PFSK-1 (cell line): ENCODE measurements around the gene SAMD4A.

Experiments used
- FOXP2 ChIP-seq: optimal IDR thresholded peaks from 2 replicates; pipeline ENCODE3; 2011; ENCODE audit warnings: borderline replicate concordance, control low read depth, inconsistent platforms; ENCODE audit not compliant: insufficient read depth; ENCODE audit errors: extremely low read length, extremely low read depth
- POLR2AphosphoS5 ChIP-seq: IDR thresholded peaks from 2 replicates; pipeline ENCODE4 v1.6.1; 2012; ENCODE audit warnings: low read depth, mild to moderate bottlenecking, control low read depth, low read length, moderate library complexity
- REST ChIP-seq, 2 experiments: IDR thresholded peaks; 2 replicates each; pipeline versions ENCODE4 v1.6.1 to v1.8.0; 2011 to 2012; ENCODE audit warnings: low read depth in 2 of 2, low read length in 2 of 2, control low read depth in 1 of 2, inconsistent platforms in 1 of 2, mild to moderate bottlenecking in 1 of 2, moderate library complexity in 1 of 2; ENCODE audit not compliant: insufficient read depth in 1 of 2
- SIN3A ChIP-seq: IDR thresholded peaks from 2 replicates; pipeline ENCODE4 v1.6.1; 2012; ENCODE audit warnings: mild to moderate bottlenecking, low read length, moderate library complexity, borderline replicate concordance; ENCODE audit not compliant: insufficient read depth
- TAF1 ChIP-seq: IDR thresholded peaks from 2 replicates; pipeline ENCODE4 v1.6.1; 2012; ENCODE audit warnings: low read length, control low read depth, borderline replicate concordance; ENCODE audit not compliant: insufficient read depth

SAMD4A gene

GRCh38 chr14:54589076-54589475 lies 22.1 kb downstream of the SAMD4A start:
- TF ChIP-seq POLR2AphosphoS5 (no peak), REST (IDR thresholded peaks at IDR 0.05; ENCODE audit: insufficient read depth in 1 of 2, low read depth in 2 of 2, low read length in 2 of 2) (no peak), SIN3A (no peak), FOXP2 (no peak), TAF1 (no peak)

GRCh38 chr14:54589843-54590242 lies 22.9 kb downstream of the SAMD4A start:
- no peak for TF ChIP-seq TAF1
- no peak for TF ChIP-seq SIN3A
- no peak for TF ChIP-seq POLR2AphosphoS5
- no peak for TF ChIP-seq FOXP2
- TF ChIP-seq REST (IDR thresholded peaks at IDR 0.05; ENCODE audit: insufficient read depth in 1 of 2, low read depth in 2 of 2, low read length in 2 of 2) = no peak

- TF ChIP-seq FOXP2 (no peak), TAF1 (no peak), POLR2AphosphoS5 (no peak), REST (IDR thresholded peaks at IDR 0.05; ENCODE audit: insufficient read depth in 1 of 2, low read depth in 2 of 2, low read length in 2 of 2) (no peak), SIN3A (no peak)
Measured at GRCh38 chr14:54590481-54590880, 23.6 kb downstream of the SAMD4A start.

- TF ChIP-seq REST (IDR thresholded peaks at IDR 0.05; ENCODE audit: insufficient read depth in 1 of 2, low read depth in 2 of 2, low read length in 2 of 2) (no peak), SIN3A (no peak), POLR2AphosphoS5 (no peak), TAF1 (no peak)
Measured at GRCh38 chr14:54591461-54591860, 24.5 kb downstream of the SAMD4A start.

GRCh38 chr14:54591866-54592265 lies 24.9 kb downstream of the SAMD4A start:
- TF ChIP-seq TAF1 = no peak
- TF ChIP-seq SIN3A = no peak
- TF ChIP-seq POLR2AphosphoS5 = no peak
- no peak for TF ChIP-seq REST (IDR thresholded peaks at IDR 0.05; ENCODE audit: insufficient read depth in 1 of 2, low read depth in 2 of 2, low read length in 2 of 2)
- TF ChIP-seq FOXP2 = no peak
